HG03565 (cell line): ENCODE data around the gene ZDHHC7.

Experiments used
- ATAC-seq: cut with Tn5 transposase; IDR thresholded peaks from one replicate; pipeline ENCODE4 v1.9.1; 2021; ENCODE audit warnings: mild to moderate bottlenecking, moderate library complexity; ENCODE audit not compliant: unreplicated experiment

The ZDHHC7 gene

DNA sequence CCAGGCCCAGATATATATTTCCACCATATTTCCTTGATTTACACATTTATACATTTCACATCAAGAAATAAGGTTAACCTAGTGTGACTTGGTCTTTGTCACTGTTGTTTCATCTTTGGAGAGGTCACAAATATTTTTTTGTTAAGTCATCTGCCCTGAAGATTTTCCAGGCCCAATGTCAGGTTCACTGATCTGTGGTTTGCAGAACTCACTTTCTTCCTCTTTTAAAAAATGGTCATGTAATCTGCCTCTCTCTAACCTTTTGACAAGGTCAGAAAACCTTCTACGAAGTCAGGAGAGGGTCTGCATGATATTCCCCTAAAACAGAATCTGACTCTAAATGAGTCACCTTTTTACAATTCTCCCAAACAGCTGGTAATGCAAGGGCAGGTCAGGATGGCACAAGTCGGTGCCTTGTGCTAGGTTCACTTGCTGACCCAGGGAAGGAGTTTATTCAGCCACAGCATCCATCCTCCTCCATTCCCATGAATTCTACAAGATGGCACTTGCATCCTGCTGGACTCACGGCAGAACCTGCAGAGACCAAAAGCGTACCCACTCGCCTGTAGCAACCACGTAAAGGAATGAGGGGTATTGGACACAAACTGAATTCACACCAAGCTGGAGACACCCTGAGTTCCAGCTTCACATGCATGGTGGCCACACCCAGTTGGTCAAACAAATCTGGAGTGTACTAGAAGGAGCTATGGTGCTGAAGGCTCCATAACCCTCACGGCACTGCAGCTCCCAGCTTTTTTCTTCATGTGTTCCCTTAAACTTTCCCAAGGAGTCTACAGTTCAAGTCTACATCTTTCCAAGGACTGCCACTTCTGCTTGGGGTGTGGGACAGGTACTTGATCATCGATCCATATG is 14.7 kb upstream of the ZDHHC7 start:
- no peak for ATAC-seq

DNA sequence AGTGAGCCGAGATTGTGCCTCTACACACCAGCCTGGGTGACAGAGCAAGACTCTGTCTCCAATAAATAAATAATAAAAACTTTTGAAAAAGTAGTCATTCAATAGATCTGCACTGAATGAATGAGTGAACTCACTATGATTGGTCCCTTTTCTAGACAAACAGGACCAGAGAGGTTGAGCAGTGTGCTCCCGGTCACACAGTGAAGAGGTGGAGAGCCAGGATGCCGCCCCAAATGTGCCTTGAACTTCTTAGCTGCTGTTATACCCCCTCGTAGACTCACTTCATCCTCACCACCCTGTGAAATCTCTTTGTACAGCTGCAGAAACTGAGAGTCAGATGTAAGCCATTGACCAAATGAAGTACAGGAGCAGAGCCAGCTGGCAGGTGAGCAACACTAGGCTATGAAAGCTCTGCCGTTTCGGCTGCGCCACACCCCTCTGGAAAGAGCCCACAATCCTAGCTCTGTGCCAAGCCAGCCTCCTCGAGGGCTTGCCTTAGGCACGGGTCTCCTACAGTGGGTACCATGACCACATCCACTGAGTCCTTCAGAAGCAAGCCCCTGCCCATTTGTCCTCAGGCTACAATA is 8.4 kb upstream of the ZDHHC7 start:
- no peak for ATAC-seq

DNA sequence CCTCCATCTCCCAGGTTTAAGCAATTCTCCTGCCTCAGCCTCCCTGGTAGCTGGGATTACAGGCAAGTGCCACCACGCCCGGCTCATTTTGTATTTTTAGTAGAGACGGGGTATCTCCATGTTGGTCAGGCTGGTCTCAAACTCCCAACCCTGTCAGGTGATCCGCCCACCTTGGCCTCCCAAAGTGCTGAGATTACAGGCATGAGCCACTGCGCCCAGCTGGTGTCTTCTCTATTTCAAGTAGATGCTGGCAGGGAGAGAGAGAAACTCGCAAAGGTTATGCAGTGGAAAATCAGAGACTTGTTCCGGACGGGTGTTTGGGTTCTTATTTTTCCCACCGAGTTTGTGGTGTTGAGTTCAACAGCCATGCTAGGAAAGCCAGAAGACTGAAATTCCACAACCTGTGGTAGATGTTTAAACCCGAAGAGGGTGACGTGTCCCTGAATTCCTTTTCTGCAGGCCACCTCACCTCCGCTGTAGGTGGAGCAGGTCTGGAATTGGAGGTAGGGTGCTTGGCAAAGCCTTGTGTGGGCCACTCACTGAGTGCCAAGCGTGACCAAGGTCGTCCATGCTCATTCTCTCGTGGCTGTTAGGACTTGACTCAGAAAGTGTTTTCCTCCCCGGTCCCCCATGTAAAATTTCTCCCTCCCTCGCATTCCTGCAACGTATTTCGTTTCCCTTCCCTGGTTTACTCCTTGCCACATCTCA is 7.3 kb upstream of the ZDHHC7 start:
- ATAC-seq, result no peak

- no peak for ATAC-seq
Observed at GRCh38 chr16:85017633-85018032, 6.3 kb upstream of the ZDHHC7 start.

DNA sequence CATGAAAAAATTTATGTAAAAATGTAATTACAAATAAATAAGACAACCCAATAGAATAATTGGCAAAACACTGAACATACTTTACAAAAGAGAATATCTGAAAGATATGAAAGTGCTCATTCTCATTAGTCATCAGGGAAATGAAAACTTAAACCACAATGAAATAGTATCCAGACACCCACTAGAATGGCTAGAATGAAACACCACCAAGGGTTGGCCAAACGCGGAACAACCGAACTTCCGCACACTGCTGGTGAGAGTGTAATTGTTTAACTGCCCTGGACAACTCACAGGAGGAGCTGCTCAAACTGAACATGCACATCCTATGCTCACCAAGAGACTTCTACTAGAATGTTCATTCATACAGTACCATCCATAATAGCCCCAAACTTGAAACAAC is 5.8 kb upstream of the ZDHHC7 start:
- no peak for ATAC-seq

GRCh38 chr16:85015481-85016187 is 4.3 kb upstream of the ZDHHC7 start:
- ATAC-seq, result no peak

- no peak for ATAC-seq
Observed at GRCh38 chr16:85014311-85014710, 3.0 kb upstream of the ZDHHC7 start.

DNA sequence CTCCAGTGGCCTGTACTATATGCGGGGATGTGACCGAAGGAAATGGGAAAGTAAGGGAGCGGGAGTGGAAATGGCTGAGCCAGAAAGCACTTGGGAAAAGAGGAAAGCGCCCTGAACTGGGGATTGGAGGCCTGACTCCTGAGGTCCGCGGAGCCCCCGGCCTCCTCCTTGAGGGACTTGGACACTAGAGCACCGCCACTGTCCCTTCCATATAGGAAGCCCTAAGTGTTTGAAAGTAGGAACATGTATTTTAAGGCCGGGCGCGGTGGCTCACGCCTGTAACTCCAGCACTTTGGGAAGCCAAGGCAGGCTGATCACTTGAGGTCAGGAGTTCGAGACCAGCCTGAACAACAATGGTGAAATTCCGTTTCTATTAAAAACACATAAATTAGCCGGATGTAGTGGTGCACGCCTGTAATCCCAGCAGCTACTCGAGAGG is 530 bp upstream of the ZDHHC7 start:
- no peak for ATAC-seq

DNA sequence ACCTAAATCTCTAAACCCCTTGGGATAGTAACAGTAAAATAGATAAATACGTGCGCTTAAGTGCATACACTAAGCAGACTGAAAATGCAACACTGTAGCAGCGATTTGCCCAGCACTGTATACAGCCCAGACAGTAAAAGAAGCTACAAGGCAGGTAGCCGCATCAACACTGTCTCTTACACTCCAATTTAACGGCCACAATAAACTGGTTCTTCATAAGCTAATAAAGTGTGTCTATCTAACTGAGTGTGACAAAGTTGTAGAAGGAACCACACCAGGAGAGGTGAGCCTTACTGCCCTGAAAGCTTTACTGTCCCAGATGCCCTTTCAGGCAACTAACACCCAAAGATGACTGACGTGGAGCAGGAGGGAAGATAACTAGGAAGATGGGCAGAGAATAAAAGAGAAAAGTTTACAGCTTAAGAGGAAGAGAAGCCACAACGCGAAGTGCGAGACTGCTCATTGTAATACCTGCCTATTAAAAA is 847 bp downstream of the ZDHHC7 start:
- no peak for ATAC-seq

DNA sequence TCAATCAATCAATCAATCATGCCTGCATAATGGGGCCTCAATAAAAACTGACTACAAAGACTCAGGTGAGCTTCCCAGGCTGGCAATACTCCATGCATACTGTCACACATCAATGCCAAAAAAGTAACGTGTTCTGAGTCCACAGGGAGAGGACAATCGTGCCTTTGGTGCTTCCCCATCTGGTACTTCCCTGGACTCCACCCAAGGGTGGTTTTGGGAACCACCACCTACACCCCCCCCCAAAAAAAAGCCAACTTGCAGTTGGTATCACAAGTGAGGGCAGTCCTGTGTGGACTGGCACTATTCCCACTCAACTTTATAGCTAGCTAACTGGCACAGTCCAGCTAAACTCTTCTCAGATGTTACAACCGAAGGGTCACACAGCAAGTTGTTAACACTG is 3.1 kb downstream of the ZDHHC7 start:
- no peak for ATAC-seq

DNA sequence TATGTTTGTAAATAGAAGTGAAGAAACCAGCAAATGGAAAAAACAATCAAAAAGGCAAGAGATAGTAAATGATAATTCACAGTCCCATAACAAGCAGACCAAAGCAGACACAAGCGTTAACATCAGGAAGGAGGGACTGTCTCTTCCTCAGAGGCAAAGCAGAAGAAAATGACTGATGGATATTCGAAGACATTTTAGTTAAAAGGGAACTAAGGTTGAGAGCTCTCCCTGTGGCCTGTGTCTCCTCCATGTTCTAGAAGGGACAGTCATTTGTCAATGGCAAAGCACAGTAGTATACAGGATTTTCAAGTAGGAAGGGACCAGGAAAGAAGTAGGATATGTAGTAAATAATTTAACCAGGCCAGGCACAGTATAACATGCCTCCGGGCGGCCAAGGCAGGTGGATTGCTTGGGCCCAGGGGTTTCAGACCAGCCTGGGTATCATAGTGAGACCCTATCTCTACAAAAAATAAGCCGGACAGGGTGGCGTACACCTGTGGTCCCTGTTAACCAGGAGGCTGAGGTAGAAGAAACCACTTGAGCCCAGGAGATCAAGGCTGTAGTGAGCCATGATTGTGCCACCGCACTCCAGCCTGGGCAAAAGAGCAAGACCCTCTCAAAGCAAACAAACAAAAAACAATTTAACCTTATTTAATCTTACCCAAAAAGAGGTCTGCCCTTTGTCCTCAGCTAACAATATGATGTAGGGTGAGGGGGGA is 3.7 kb downstream of the ZDHHC7 start:
- no peak for ATAC-seq

DNA sequence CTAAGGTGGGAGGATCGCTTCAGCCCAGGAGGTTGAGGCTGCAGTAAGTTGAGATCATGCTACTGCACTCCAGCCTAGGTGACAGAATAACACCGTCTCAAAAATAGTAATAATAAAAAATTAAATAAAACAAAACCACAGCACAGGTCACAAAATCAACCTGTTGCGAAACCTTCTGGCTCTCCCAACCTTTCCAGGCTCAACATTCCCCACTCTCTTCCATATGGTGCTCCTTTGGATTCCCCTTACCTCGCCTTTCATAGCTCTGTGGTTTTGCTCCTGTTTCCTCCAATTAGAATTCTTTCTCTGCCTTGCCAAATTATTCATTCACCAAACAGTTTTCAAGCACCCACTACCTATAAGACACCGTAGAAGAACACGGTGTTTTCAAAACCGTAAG is 4.7 kb downstream of the ZDHHC7 start:
- no peak for ATAC-seq

GRCh38 chr16:85005285-85006069 is 5.9 kb downstream of the ZDHHC7 start:
- ATAC-seq, result no peak

- no peak for ATAC-seq
Observed at GRCh38 chr16:85004587-85005205, 6.6 kb downstream of the ZDHHC7 start.

- no peak for ATAC-seq
Observed at GRCh38 chr16:85003725-85004586, 7.4 kb downstream of the ZDHHC7 start.

- ATAC-seq, result no peak
Observed at GRCh38 chr16:85003076-85003475, 8.3 kb downstream of the ZDHHC7 start.

DNA sequence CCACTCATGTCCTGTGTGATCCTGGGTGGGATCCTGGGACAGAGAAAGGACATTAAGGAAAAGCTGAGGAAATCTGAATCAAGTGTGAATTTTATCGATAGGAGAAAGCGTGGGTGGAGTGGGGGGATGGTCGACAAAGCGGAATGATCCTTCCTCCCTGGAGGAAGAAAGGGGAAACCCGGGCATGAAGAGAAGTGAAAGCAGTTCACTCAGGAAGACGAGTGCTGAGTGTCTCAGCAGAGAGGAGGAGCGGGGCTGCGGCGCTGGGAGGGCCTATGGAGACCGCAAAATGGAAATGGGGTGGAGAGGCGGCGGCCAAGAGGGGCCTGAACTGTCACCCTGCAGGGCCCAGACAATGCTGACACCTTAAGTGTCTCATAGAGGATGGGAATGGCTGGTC is 8.7 kb downstream of the ZDHHC7 start:
- no peak for ATAC-seq

DNA sequence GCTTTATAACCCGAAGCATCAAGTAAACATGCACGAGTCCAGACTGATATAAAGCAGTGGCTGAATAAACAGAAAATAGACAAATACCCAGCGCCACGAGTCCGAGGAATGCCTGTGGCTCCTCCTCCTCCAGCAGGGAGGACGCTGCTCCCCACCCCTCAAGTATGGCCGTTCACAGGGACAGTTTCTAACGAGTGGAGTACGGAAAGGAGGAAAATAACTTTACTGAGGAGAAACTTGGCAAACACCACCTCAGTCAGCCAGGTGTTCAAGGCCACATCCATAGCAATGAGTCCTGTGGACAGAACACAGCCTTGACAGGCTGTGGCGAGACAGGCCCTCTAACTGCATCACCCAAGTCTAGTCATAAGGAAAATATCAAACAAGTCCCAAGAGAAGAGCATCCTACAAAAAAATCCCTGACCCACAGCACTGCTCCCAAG is 9.2 kb downstream of the ZDHHC7 start:
- no peak for ATAC-seq
